Measurements from ENCODE around the gene AMZ1.
"Not testable (repeated sequence)": the region's sequence is repeated elsewhere in the genome, so short reads cannot be mapped to it uniquely, and the experiment has no call there.

Gene AMZ1

GRCh38 chr7:2729893-2730716 lies 42.1 kb downstream of the AMZ1 start:
- DNase-seq: peak; percentile 50

- no peak for DNase-seq
Measured at GRCh38 chr7:2730846-2731770, 43.1 kb downstream of the AMZ1 start.

- no peak for DNase-seq
Measured at GRCh38 chr7:2732388-2732787, 44.4 kb downstream of the AMZ1 start.

- DNase-seq: no peak
Measured at GRCh38 chr7:2732959-2733584, 45.1 kb downstream of the AMZ1 start.

GRCh38 chr7:2734084-2734686 lies 46.2 kb downstream of the AMZ1 start:
- no peak for DNase-seq

- DNase-seq: no peak
Measured at GRCh38 chr7:2734751-2735571, 47.0 kb downstream of the AMZ1 start.

- DNase-seq: no peak
Measured at GRCh38 chr7:2735744-2736143, 47.7 kb downstream of the AMZ1 start.

GRCh38 chr7:2736411-2736914 lies 48.5 kb downstream of the AMZ1 start:
- no peak for DNase-seq

- not testable (repeated sequence) for DNase-seq
Measured at GRCh38 chr7:2737005-2737743, 49.2 kb downstream of the AMZ1 start.

GRCh38 chr7:2737771-2738540 lies 50.0 kb downstream of the AMZ1 start:
- DNase-seq: no peak

GRCh38 chr7:2738766-2739549 lies 51.0 kb downstream of the AMZ1 start:
- DNase-seq: no peak

GRCh38 chr7:2743523-2744185 lies 55.7 kb downstream of the AMZ1 start:
- DNase-seq: not testable (repeated sequence)

- not testable (repeated sequence) for DNase-seq
Measured at GRCh38 chr7:2748684-2749083, 60.7 kb downstream of the AMZ1 start.

GRCh38 chr7:2750004-2750407 lies 62.0 kb downstream of the AMZ1 start:
- no peak for DNase-seq

- no peak for DNase-seq
Measured at GRCh38 chr7:2751086-2751485, 63.1 kb downstream of the AMZ1 start.

GRCh38 chr7:2753148-2753547 lies 65.1 kb downstream of the AMZ1 start:
- DNase-seq: no peak

- no peak for DNase-seq
Measured at GRCh38 chr7:2754086-2754485, 66.1 kb downstream of the AMZ1 start.

GRCh38 chr7:2754912-2755311 lies 66.9 kb downstream of the AMZ1 start:
- DNase-seq: peak; percentile 24

- no peak for DNase-seq
Measured at GRCh38 chr7:2755531-2755930, 67.5 kb downstream of the AMZ1 start.
